DOHH2 (cell line): ENCODE data around the gene ST14.

Experiments
- H3F3A ChIP-seq: fragments of 200-600 bp; sonication (generic), shearing (Covaris generic); 2 replicates; pipeline ENCODE4 v1.6.0; 2016; ENCODE audit warnings: antibody characterized with exemption, mild to moderate bottlenecking; ENCODE audit not compliant: control insufficient read depth, insufficient read depth
- H3K27ac ChIP-seq: fragments of 200-600 bp; sonication (generic); 2 replicates; pipeline ENCODE4 v1.5.1; 2014; ENCODE audit warnings: low read depth, mild to moderate bottlenecking, low read length, moderate library complexity
- H3K27me3 ChIP-seq: fragments of 200-600 bp; sonication (generic); 2 replicates; pipeline ENCODE4 v1.6.1; 2014; ENCODE audit warnings: mild to moderate bottlenecking, low read length, mixed read lengths; ENCODE audit not compliant: control insufficient read depth
- H3K36me3 ChIP-seq: fragments of 200-600 bp; sonication (generic); 2 replicates; pipeline ENCODE4 v1.6.1; 2014; ENCODE audit warnings: mild to moderate bottlenecking, low read length, moderate library complexity, mixed read lengths; ENCODE audit not compliant: control insufficient read depth
- H3K4me1 ChIP-seq: fragments of 200-600 bp; sonication (generic); 2 replicates; pipeline ENCODE4 v1.6.1; 2014; ENCODE audit warnings: mild to moderate bottlenecking, low read length, mixed read lengths; ENCODE audit not compliant: control insufficient read depth
- H3K4me2 ChIP-seq: fragments of 200-600 bp; sonication (generic); 2 replicates; pipeline ENCODE4 v1.6.0; 2014; ENCODE audit warnings: mild to moderate bottlenecking, low read length, moderate library complexity
- H3K4me3 ChIP-seq: fragments of 200-600 bp; sonication (generic); 2 replicates; pipeline ENCODE4 v1.5.1; 2014; ENCODE audit warnings: mild to moderate bottlenecking, low read length, mixed read lengths
- H3K79me2 ChIP-seq: fragments of 200-600 bp; sonication (generic); 2 replicates; pipeline ENCODE4 v1.6.1; 2014; ENCODE audit warnings: mild to moderate bottlenecking, low read length, mixed read lengths; ENCODE audit not compliant: control insufficient read depth
- H3K9me2 ChIP-seq: fragments of 200-600 bp; sonication (generic); replicated peaks from 2 replicates; pipeline ENCODE4 v1.6.1; 2014; ENCODE audit warnings: mild to moderate bottlenecking, low read length, mixed read lengths; ENCODE audit not compliant: control insufficient read depth
- H3K9me3 ChIP-seq: fragments of 200-600 bp; sonication (generic); 2 replicates; pipeline ENCODE4 v1.6.1; 2014; ENCODE audit warnings: antibody characterized with exemption, low read length, mixed read lengths; ENCODE audit not compliant: control insufficient read depth, insufficient read depth
- H4K20me1 ChIP-seq: fragments of 200-600 bp; sonication (generic); 2 replicates; pipeline ENCODE4 v1.6.0; 2014; ENCODE audit warnings: low read depth, mild to moderate bottlenecking, antibody characterized with exemption, low read length, moderate library complexity; ENCODE audit not compliant: control insufficient read depth, insufficient read depth
- CTCF ChIP-seq: fragments of 200-600 bp; sonication (generic); IDR thresholded peaks from one replicate; pipeline ENCODE4 v1.5.1; 2014; ENCODE audit warnings: antibody characterized with exemption, mild to moderate bottlenecking, low read depth, low read length; ENCODE audit not compliant: poor library complexity, severe bottlenecking
- EZH2phosphoT487 ChIP-seq: fragments of 200-600 bp; sonication (generic); IDR thresholded peaks from 2 replicates; pipeline ENCODE4 v1.6.1; 2017; ENCODE audit warnings: borderline replicate concordance, mild to moderate bottlenecking, antibody characterized with exemption, low read length, moderate library complexity, mixed read lengths

The ST14 gene

DNA sequence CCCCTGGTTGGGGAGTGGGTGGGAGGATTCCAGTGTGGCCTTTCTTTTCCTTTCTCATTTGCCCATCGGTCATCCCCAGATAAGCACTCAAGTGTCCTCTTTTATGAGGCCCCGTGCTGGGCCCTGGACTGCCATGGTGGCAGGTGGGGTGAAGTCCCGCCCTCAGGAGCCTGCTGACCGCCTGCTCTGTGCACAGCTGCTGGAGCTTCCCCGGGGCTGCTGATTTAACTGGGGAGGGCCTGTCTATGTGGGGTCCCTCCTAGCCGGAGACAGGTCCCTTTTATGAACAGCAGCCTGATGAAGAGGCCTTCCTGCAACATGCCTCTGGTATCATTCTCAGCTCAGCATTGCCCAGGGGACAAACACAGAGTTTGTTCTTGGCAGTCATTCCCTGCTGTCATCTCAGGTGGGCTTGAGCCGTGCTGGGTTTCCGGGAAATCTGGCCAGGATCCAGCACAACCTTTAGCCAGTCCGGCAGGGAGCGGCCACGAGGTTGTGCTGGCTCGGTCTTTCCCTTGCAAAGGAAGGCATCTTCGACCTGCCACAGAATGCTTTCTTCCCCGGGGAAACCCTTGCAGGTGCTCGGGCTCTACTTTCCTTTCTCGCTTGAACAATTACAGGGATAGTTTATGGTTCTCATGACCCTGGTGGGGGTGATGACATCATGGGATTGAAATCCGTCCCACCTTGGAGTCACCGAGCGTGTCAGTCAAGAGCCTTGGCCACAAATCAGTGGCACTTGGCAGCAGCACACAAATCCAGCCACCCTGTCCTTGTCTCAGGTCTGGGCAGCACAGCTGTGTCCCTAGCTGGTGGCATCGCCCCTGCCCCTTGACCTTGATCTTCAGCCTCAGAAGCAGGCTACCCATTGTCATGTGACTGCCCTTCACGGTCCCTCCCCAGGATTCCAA, 20.1 kb downstream of the ST14 start:
- no peaks in the 10 kb centered on the region for H3K9me2 ChIP-seq
- H3K4me3 ChIP-seq, result peak overlapping the region; percentile 70
- peaks cover 97% of the 10 kb centered on the region for H3K4me1 ChIP-seq
- TF ChIP-seq CTCF (no peak), EZH2phosphoT487 (no peak)
- peaks cover 97% of the 10 kb centered on the region for H3K79me2 ChIP-seq
- peaks cover 47% of the 10 kb centered on the region for H3F3A ChIP-seq
- peak overlapping the region; percentile 97 for H3K27ac ChIP-seq
- H3K27me3 ChIP-seq, result no peaks in the 10 kb centered on the region
- H3K9me3 ChIP-seq, result no peaks in the 10 kb centered on the region
- H4K20me1 ChIP-seq, result no peaks in the 10 kb centered on the region
- peak overlapping the region; percentile 98 for H3K4me2 ChIP-seq
- H3K36me3 ChIP-seq, result peaks cover 52% of the 10 kb centered on the region

- peak overlapping the region; percentile 98 for H3K4me2 ChIP-seq
Observed at GRCh38 chr11:130180491-130180890, 20.9 kb downstream of the ST14 start.

DNA sequence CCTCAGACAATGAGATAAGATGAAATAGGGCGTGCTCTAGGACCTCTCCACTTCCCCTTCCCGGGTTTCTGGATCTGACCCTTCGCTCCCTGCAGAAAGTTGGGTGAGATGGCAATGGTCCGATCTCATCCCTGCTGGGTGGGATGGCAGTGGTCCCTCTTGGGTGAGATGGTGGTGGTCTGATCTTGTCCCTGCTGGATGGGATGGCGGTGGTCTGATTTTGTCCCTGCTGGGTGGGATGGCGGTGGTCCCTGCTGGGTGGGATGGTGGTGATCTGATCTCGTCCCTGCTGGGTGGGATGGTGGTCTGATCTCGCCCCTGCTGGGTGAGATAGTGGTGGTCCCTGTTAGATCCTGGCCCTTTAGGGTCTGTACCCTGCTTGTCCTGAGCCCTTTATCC, 21.3 kb downstream of the ST14 start:
- Histone ChIP-seq H3K27me3 (no peaks in the 10 kb centered on the region), H3K27ac (peak overlapping the region; percentile 97), H3F3A (peaks cover 41% of the 10 kb centered on the region), H4K20me1 (no peaks in the 10 kb centered on the region), H3K36me3 (peaks cover 57% of the 10 kb centered on the region), H3K9me3 (no peaks in the 10 kb centered on the region), H3K4me1 (peaks cover 97% of the 10 kb centered on the region), H3K4me3 (peak overlapping the region; percentile 70), H3K4me2 (peak overlapping the region; percentile 98), H3K79me2 (peaks cover 97% of the 10 kb centered on the region), H3K9me2 (no peaks in the 10 kb centered on the region)
- no peak for TF ChIP-seq CTCF
- no peak for TF ChIP-seq EZH2phosphoT487

More at GRCh38 chr11:130180491-130180890, 20.9 kb downstream of the ST14 start:
- Histone ChIP-seq H3K9me2 (no peaks in the 10 kb centered on the region), H4K20me1 (no peaks in the 10 kb centered on the region), H3K9me3 (no peaks in the 10 kb centered on the region), H3F3A (peaks cover 43% of the 10 kb centered on the region), H3K36me3 (peaks cover 57% of the 10 kb centered on the region), H3K79me2 (peaks cover 97% of the 10 kb centered on the region), H3K4me3 (peak overlapping the region; percentile 70), H3K4me1 (peaks cover 97% of the 10 kb centered on the region), H3K27ac (peak overlapping the region; percentile 97), H3K27me3 (no peaks in the 10 kb centered on the region)
- TF ChIP-seq CTCF (no peak), EZH2phosphoT487 (no peak)
